Measurements from ENCODE around the gene SVEP1. TPM values are rescaled to one million over a fixed set of nuclear protein-coding genes. Genes with fewer than 3 reads are reported as not detected.
A peak's percentile ranks its signal among the peaks of the same experiment; 100 is the strongest.
"Not testable (repeated sequence)": the region's sequence is repeated elsewhere in the genome, so short reads cannot be mapped to it uniquely, and the experiment has no call there.

SVEP1 gene
- total and polyA plus RNA-seq, 2 donors from 2014 or later: 1.1 to 19.3 TPM

DNA sequence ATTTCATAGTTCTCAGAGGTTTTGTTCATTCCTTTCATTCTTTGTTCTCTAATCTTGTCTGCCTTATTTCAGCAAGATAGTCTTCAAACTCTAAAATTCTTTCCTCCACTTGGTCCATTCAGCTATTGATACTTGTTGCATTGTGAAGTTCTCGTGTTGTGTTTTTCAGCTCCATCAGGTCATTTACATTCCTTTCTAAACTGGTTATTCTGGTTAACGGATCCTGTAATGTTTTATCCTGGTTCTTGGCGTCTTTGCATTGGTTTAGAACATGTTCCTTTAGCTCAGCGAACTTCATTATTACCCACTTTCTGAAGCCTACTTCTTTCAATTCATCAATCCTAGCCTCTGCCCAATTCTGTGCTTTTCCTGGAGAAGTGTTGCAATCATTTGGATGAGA is 196.8 kb downstream of the SVEP1 start:
- no peaks in the 10 kb centered on the region for H3K27me3 ChIP-seq (ENCODE audit: control insufficient read depth, insufficient read depth, low read length)
- DNase-seq (peak in 1 of 5 donors; percentile 3), FAIRE-seq (no peak)
- H3K9me3 ChIP-seq (ENCODE audit: control insufficient read depth in 2 of 3, insufficient read depth in 1 of 3, low read length in 3 of 3): no peaks in the 10 kb centered on the region
- H3K4me1 ChIP-seq (ENCODE audit: control insufficient read depth in 2 of 3, insufficient read depth in 2 of 3, low read depth in 1 of 3, low read length in 3 of 3): no peaks in the 10 kb centered on the region
- no peaks in the 10 kb centered on the region for H3K36me3 ChIP-seq (ENCODE audit: control insufficient read depth in 2 of 3, insufficient read depth in 3 of 3, low read length in 3 of 3)
- TF ChIP-seq, protein P1, sequence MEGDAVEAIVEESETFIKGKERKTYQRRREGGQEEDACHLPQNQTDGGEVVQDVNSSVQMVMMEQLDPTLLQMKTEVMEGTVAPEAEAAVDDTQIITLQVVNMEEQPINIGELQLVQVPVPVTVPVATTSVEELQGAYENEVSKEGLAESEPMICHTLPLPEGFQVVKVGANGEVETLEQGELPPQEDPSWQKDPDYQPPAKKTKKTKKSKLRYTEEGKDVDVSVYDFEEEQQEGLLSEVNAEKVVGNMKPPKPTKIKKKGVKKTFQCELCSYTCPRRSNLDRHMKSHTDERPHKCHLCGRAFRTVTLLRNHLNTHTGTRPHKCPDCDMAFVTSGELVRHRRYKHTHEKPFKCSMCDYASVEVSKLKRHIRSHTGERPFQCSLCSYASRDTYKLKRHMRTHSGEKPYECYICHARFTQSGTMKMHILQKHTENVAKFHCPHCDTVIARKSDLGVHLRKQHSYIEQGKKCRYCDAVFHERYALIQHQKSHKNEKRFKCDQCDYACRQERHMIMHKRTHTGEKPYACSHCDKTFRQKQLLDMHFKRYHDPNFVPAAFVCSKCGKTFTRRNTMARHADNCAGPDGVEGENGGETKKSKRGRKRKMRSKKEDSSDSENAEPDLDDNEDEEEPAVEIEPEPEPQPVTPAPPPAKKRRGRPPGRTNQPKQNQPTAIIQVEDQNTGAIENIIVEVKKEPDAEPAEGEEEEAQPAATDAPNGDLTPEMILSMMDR (IDR thresholded peaks at IDR 0.05; ENCODE audit: borderline replicate concordance, extremely low read depth, insufficient read depth): no peak
- H3K27ac ChIP-seq (ENCODE audit: low read depth in 2 of 2, low read length in 2 of 2): no peak overlapping the region
- H3K4me3 ChIP-seq (ENCODE audit: low read length in 3 of 3): no peak overlapping the region
- intact Hi-C loops (cut with DNase I): no loop called here
- H3K9ac ChIP-seq (ENCODE audit: low read length in 3 of 3): no peak overlapping the region

DNA sequence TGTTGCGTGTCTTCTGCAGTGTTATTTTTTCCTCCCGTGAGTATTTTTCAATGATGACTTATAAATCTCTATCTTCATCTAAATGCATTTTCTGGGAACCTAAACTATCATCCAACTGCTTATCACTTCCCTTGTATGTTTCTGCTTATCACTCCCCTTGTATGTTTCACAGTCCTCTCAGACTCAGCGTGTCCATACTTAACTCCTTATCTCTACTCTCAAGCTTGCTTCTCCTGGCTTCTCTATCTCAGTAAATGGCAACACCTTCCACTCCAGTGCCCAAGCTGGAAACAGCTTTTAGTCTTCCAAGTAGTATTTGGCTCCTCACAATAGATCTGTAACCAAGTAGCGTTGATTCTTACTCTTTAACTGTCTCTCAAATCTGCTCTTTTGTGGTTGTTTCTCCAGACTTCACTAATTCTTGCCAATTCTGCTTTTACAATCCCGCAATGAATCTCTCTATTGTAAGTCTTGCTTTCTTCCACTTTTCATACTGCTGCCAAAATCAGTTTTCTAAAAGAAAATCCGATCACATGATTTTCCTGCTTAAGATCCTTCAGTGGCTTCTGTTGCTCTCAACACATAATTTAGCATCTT is 208.0 kb downstream of the SVEP1 start:
- Histone ChIP-seq H3K4me1 (ENCODE audit: control insufficient read depth in 2 of 3, insufficient read depth in 2 of 3, low read depth in 1 of 3, low read length in 3 of 3) (no peaks in the 10 kb centered on the region), H3K9me3 (ENCODE audit: control insufficient read depth in 2 of 3, insufficient read depth in 1 of 3, low read length in 3 of 3) (no peaks in the 10 kb centered on the region), H3K9ac (ENCODE audit: low read length in 3 of 3) (no peak overlapping the region), H3K27me3 (ENCODE audit: control insufficient read depth, insufficient read depth, low read length) (no peaks in the 10 kb centered on the region), H3K27ac (ENCODE audit: low read depth in 2 of 2, low read length in 2 of 2) (no peak overlapping the region), H3K4me3 (ENCODE audit: low read length in 3 of 3) (no peak overlapping the region), H3K36me3 (ENCODE audit: control insufficient read depth in 2 of 3, insufficient read depth in 3 of 3, low read length in 3 of 3) (no peaks in the 10 kb centered on the region)
- DNase-seq: no peak
- TF ChIP-seq, protein P1 (IDR thresholded peaks at IDR 0.05; ENCODE audit: borderline replicate concordance, extremely low read depth, insufficient read depth): no peak
- intact Hi-C loops (cut with DNase I): no loop called here
- FAIRE-seq: no peak

DNA sequence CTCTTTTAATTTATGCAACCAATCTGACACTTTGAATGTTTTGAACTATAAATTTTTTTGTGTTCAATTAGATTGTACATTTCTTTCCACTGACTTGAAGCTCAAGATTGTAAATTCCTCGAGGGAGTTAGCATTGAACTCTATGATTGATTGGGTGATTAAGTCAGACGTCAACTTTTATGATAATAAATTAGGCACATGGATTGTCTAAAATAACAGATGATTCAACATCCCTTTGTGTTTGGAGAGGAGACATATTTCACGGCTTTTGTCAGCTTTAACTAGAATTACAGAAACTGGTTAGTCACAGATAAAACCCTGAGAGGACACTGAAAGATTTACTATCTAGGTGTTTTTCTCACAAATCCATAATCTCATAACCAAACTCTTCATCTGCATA is 209.2 kb downstream of the SVEP1 start:
- intact Hi-C loops (cut with DNase I): no loop called here
- no peaks in the 10 kb centered on the region for H3K9me3 ChIP-seq (ENCODE audit: control insufficient read depth in 2 of 3, insufficient read depth in 1 of 3, low read length in 3 of 3)
- H3K4me3 ChIP-seq (ENCODE audit: low read length in 3 of 3): no peak overlapping the region
- H3K27me3 ChIP-seq (ENCODE audit: control insufficient read depth, insufficient read depth, low read length): no peaks in the 10 kb centered on the region
- no peaks in the 10 kb centered on the region for H3K36me3 ChIP-seq (ENCODE audit: control insufficient read depth in 2 of 3, insufficient read depth in 3 of 3, low read length in 3 of 3)
- H3K4me1 ChIP-seq (ENCODE audit: control insufficient read depth in 2 of 3, insufficient read depth in 2 of 3, low read depth in 1 of 3, low read length in 3 of 3): no peaks in the 10 kb centered on the region
- H3K27ac ChIP-seq (ENCODE audit: low read depth in 2 of 2, low read length in 2 of 2): no peak overlapping the region
- no peak overlapping the region for H3K9ac ChIP-seq (ENCODE audit: low read length in 3 of 3)
- TF ChIP-seq, protein P1 (IDR thresholded peaks at IDR 0.05; ENCODE audit: borderline replicate concordance, extremely low read depth, insufficient read depth): no peak
- DNase-seq (peak in 2 of 5 donors; percentile 33 to 39), FAIRE-seq (no peak)

DNA sequence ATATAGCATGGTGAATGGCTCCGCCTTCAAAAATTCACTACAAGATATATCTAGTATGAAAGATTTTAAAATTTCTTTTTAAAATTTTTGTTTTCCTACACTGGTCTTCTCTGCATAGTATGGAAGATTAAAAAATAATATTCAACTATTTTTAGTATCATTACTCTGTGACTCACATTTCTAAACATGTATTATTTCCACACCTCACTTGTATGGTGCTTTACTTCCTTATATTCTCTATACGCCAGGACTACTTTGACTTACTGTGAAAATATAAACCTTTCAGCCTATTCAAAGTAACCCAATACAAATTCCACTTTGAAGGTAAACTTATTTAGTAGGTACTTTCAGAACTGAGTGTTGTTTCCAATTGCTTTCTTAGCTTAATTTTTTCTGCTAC is 215.1 kb downstream of the SVEP1 start:
- intact Hi-C loops (cut with DNase I): no loop called here
- DNase-seq (no peak), FAIRE-seq (no peak)
- Histone ChIP-seq H3K27me3 (ENCODE audit: control insufficient read depth, insufficient read depth, low read length) (no peaks in the 10 kb centered on the region), H3K9ac (ENCODE audit: low read length in 3 of 3) (no peak overlapping the region), H3K4me1 (ENCODE audit: control insufficient read depth in 2 of 3, insufficient read depth in 2 of 3, low read depth in 1 of 3, low read length in 3 of 3) (no peaks in the 10 kb centered on the region), H3K4me3 (ENCODE audit: low read length in 3 of 3) (no peak overlapping the region), H3K27ac (ENCODE audit: low read depth in 2 of 2, low read length in 2 of 2) (no peak overlapping the region), H3K9me3 (ENCODE audit: control insufficient read depth in 2 of 3, insufficient read depth in 1 of 3, low read length in 3 of 3) (no peaks in the 10 kb centered on the region), H3K36me3 (ENCODE audit: control insufficient read depth in 2 of 3, insufficient read depth in 3 of 3, low read length in 3 of 3) (no peaks in the 10 kb centered on the region)
- TF ChIP-seq, protein P1 (IDR thresholded peaks at IDR 0.05; ENCODE audit: borderline replicate concordance, extremely low read depth, insufficient read depth): no peak

DNA sequence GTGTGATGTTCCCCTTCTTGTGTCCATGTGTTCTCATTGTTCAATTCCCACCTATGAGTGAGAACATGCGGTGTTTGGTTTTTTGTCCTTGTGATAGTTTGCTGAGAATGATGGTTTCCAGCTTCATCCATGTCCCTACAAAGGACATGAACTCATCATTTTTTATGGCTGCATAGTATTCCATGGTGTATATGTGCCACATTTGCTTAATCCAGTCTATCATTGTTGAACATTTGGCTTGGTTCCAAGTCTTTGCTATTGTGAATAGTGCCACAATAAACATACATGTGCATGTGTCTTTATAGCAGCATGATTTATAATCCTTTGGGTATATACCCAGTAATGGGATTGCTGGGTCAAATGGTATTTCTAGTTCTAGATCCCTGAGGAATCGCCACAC is 220.5 kb downstream of the SVEP1 start:
- H3K9me3 ChIP-seq (ENCODE audit: control insufficient read depth in 2 of 3, insufficient read depth in 1 of 3, low read length in 3 of 3); H3K4me1 ChIP-seq (ENCODE audit: control insufficient read depth in 2 of 3, insufficient read depth in 2 of 3, low read depth in 1 of 3, low read length in 3 of 3); DNase-seq; FAIRE-seq; H3K36me3 ChIP-seq (ENCODE audit: control insufficient read depth in 2 of 3, insufficient read depth in 3 of 3, low read length in 3 of 3); H3K27ac ChIP-seq (ENCODE audit: low read depth in 2 of 2, low read length in 2 of 2); H3K27me3 ChIP-seq (ENCODE audit: control insufficient read depth, insufficient read depth, low read length); H3K4me3 ChIP-seq (ENCODE audit: low read length in 3 of 3); intact Hi-C loops (cut with DNase I); H3K9ac ChIP-seq (ENCODE audit: low read length in 3 of 3): not testable (repeated sequence)

Data from kidney (tissue), 14 donors.